HG02870 (cell line): ENCODE data around the gene CHRNG.
"Not testable (repeated sequence)": the region's sequence is repeated elsewhere in the genome, so short reads cannot be mapped to it uniquely, and the experiment has no call there.

ENCODE experiments used
- ATAC-seq: cut with Tn5 transposase; IDR thresholded peaks from one replicate; pipeline ENCODE4 v1.9.1; 2021; ENCODE audit warnings: mild to moderate bottlenecking, moderate library complexity; ENCODE audit not compliant: unreplicated experiment

The CHRNG gene

DNA sequence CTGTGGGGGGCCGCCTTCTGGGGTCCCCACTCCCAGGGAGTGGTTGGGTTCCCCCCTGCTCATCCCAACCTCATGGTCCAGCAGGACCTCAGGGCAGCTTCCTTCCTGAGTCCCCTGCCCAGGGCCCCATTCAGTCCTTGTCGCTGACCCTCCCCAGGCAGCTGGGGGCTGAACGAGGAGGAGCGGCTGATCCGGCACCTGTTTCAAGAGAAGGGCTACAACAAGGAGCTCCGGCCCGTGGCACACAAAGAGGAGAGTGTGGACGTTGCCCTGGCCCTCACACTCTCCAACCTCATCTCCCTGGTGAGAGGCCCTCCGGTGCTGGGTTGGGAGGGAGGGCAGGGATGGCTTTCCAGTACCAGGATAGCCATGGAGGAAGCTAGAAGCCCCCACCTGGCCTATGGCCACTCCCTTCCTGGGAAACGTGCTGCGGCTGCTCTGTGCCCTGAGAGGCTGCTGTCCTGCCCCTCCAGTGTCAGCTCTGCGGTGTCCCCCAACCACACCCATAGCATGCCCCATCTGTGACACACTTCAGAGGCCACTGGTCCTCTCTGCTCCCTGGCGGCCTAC, 13.0 kb upstream of the CHRNG start:
- no peak for ATAC-seq

DNA sequence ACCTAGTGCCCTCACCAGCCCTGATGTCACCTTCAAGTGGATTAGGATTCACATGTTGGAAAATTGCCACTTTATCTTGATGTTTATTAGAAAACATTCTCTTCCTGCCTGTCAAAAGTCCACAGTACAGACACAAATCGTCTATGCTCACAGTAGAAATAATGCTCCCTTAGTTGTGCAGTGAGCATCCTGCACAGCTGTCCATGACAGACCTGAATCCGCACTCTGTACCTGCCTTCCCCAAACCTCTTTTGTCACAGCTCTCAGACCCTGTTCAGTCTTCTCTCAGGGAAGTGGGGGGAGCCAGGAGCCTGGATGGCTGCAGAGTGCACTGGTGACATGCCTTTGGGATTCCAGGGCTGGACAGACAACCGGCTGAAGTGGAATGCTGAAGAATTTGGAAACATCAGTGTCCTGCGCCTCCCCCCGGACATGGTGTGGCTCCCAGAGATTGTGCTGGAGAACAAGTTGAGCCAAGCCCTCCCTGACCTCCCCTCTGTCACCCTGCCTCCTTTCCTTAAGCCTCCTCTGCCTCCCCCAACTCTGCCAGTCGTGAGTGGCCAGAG, 11.5 kb upstream of the CHRNG start:
- no peak for ATAC-seq

- no peak for ATAC-seq
Observed at GRCh38 chr2:232528746-232529460, 10.6 kb upstream of the CHRNG start.

DNA sequence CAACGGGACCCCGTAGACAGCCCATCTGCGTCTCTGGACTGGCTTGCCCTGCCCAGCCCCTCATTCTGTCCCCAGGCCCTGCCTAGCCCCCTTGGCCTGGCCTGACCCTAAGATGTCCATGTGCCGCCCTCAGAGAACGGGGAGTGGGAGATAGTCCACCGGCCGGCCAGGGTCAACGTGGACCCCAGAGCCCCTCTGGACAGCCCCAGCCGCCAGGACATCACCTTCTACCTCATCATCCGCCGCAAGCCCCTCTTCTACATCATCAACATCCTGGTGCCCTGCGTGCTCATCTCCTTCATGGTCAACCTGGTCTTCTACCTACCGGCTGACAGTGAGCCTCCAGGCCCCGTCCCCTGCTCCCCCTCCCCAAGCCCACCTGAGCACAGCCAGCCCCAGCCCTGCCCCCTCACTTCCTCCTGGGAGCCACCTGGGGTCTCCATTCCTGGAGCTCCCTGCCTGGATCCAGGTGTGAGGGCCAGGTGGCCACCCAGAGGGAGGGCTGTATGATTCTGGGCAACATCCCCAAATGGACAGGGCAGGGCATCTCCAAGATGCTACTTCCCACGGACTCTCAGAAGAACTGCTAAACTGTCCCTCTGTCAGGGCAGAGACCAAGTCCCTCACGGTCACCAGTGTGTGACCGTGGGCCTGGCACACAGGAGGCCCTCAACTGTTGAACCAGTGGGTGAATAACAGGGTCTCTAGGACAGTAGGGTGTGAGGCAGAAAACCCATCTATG, 9.5 kb upstream of the CHRNG start:
- ATAC-seq = no peak

DNA sequence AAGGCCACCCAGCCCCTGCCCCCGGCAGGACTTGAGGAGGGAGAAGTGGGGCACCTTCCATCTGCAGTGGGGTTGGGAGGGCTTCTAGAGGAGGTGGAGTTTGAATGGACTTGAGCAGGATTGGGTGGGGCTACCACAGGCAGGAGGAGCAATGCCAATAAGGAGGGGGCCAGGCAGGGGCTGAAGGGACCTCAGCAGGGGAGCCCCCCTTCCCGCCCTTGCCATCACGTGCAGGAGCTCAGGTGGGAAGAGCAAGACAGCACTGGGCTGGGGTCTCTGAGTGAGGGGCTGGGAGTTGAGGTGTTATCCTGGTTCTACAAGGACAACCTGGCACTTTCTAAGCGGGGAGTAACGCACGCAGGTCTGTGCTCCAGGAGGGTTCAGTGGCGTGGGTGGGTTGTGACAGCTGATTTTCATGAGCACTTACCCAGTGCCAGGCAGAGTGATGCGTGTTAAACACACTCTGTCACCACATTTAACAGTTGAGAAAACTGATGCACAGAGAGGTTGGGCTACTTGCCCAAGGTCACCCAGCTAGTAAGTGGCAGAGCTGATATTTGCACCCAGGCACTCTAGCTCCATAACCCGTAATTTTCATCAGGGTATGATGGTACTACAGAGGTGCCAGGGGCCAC, 8.7 kb upstream of the CHRNG start:
- no peak for ATAC-seq

- ATAC-seq = no peak
Observed at GRCh38 chr2:232532419-232532818, 7.1 kb upstream of the CHRNG start.

DNA sequence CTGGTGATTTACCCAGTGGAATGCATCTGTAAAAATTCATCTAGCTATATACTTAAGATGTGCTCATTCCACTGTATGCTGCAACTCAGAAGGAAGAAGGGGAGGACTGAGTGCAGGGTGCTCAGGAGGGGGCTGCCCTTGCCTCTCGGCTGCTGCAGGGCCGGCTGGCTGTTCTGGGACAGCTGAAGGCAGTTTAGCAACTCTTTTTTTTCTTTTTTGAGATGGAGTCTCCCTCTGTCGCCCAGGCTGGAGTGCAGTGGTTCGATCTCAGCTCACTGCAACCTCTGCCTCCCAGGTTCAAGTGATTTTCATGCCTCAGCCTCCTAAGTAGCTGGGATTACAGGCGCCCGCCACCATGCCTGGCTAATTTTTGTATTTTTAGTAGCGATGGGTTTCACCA, 6.7 kb upstream of the CHRNG start:
- not testable (repeated sequence) for ATAC-seq

DNA sequence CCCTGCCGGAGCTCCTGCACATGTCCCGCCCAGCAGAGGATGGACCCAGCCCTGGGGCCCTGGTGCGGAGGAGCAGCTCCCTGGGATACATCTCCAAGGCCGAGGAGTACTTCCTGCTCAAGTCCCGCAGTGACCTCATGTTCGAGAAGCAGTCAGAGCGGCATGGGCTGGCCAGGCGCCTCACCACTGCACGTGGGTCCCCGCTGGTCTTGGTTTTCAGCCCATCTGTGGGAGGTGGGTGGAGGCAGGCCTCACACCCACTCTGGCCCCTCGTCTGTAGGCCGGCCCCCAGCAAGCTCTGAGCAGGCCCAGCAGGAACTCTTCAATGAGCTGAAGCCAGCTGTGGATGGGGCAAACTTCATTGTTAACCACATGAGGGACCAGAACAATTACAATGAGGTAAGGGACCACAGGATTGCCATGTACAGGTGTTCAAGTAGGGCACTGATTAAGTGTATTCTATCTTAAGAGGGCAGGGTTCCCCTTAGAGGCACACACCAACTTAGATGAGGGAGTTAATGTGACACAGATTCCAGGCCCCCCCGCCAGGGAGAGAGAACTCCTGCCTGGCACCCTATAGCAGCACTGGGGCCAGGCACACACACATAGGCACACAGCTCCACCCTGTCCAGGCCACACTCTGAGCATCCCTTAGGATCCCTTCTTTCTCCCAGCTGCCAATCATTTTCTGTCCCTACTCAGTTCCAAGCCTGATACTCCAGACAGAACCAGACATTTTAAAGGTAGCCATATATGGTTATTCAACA, 5.4 kb upstream of the CHRNG start:
- no peak for ATAC-seq

GRCh38 chr2:232534940-232535651, 4.4 kb upstream of the CHRNG start:
- no peak for ATAC-seq

DNA sequence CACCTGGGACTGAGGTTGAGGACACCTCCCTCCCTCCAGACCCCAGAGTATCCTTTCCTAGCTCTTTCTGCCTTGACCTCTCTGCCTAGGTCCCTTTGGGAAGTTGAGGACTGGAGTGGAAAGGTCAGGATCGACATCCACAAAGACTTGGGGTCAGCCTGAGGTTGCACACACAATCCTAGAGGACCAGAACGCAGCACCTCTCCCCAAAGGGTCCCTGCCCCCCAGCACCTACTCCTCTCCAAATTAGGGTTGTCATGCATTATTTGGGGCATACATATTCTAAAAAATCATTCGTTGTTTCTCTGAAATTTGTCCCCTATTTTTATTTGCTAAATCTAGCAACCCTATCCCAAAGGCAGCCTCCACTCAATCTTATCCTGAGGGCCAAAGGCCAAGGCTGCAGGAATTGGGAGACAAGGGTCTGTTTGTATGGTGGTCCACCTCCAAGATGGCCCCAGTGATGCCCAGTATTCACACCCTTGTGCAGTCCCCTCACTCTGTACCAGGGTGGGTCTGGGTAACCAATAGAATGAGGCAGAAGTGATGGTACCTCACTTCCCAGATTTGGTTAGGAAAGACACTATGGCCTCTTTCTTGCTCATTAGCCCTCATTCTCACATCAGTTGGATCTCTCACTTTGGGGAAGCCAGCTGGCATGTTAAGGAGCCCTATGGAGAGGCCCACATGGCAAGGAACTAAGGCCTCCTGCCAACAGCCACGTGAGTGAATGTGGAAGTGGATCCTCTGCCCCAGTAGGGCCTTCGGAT, 3.5 kb upstream of the CHRNG start:
- ATAC-seq = no peak

DNA sequence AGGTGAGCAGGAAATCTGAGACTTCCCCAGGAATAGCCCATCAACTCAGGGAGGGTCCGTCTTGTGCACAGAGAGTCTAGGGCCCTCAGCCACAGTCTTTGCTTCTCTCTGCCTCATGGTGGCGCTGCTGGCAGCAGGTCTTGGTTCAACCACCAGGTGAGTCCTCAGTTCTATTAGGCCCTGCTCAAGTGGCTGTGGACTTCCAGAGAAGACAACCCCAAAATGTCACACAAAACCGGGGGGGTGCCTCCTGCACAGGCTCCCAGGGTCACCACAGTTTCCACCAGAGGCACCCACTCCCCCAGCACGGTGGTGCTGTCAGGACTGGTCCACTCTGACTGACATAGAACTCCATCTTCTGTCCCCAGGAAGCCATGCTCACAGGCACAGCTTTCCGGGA, 2.4 kb upstream of the CHRNG start:
- no peak for ATAC-seq

DNA sequence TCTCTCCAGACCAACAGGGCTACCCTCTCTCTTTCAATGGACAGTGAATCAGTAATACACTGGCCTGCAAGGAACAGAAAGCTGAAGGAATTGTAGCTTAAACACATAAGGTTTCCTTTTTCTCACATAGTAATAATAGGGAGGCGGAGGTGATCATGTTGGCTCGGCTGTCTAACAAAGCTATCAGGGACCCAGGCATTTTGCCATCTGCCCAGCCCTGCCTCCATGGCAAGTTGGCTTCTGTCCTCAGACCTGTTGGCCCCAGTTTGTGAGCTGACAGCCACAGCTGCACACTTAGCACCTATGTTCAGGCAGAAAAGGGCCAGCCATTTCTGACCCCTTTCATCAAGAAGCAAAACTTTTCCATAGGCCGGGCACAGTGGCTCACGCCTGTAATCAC, 2.0 kb upstream of the CHRNG start:
- ATAC-seq = no peak

DNA sequence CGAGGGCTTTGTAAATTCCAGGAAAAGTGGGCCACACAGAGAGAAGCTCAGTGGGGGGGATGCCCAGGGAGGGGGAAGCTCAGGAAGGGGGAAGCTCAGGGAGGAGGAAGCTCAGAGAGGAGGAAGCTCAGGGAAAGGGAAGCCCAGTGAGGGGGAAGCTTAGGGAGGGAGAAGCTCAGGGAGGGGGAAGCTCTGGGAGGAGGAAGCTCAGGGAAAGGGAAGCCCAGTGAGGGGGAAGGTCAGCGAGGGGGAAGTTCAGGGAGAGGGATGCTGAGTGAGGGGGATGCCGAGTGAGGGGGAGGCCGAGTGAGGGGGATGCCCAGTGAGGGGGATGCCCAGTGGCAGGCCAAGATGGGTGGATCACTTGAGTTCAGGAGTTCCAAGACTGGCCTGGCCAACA, 821 bp upstream of the CHRNG start:
- ATAC-seq = no peak

GRCh38 chr2:232540441-232541041, 1.0 kb downstream of the CHRNG start:
- ATAC-seq = no peak

- no peak for ATAC-seq
Observed at GRCh38 chr2:232541195-232541960, 1.9 kb downstream of the CHRNG start.

DNA sequence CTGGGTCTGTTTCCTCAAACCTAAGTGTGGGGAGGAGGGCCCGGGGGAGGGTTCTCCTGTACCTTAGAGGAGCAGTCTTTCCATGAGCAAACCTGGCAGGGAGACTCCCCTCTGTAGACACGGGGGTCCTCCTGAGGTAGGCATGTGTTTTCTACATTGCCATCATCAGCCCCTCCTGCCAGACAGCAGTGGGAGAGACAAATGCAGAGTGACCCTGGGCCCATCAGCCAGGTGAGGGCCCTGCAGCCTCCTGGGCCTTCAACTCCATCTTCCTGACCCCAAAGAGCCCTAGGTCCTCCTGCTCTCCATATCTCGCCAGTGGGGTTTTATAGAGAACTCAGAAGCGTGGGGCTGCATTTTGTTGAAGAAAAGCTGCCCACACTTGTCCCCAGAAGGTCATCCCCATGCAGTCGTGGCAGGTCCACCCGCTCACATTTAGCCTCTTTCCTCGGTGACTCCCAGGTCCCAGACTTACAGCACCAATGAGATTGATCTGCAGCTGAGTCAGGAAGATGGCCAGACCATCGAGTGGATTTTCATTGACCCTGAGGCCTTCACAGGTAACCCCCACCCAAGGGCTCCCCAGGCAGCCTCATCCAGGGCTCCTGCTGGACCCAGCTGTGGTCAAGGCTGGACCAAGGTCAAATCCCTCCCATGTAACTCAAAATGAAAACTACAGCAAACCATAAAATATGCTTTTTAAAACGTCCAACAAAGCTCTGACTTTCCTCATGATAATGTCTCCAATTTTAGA, 2.6 kb downstream of the CHRNG start:
- no peak for ATAC-seq

DNA sequence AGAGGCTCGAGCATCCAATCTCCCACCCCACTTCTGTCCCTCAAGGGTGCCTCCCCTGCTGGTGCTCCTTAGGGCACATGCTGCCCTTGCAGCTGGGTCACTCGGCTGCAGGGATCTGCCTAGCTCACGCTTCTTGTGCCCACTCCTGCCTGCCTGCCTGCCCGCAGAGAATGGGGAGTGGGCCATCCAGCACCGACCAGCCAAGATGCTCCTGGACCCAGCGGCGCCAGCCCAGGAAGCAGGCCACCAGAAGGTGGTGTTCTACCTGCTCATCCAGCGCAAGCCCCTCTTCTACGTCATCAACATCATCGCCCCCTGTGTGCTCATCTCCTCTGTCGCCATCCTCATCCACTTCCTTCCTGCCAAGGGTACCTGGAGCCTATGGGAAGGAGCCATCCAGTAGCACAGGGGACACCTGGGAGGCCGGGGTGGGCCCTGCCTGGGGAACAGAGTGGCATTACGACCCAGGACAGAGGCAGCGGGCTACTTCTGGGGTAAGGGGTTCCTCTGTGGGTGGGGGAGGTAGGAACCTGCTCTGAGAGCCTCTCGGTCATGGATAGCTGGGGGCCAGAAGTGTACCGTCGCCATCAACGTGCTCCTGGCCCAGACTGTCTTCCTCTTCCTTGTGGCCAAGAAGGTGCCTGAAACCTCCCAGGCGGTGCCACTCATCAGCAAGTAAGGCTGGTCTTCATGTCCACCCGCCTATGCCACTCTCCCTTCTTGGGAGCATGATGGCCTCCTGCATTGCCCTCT, 3.4 kb downstream of the CHRNG start:
- no peak for ATAC-seq
